ENCODE data around the gene ARHGEF38. TPM values are rescaled to one million over a fixed set of nuclear protein-coding genes. Genes with fewer than 3 reads are reported as not detected.

The ARHGEF38 gene
- total and polyA plus RNA-seq, 4 donors: 0.03 to 0.92 (median 0.37) TPM

GRCh38 chr4:105591573-105591972 lies 39.2 kb downstream of the ARHGEF38 start:
- 98% methylated on average over 3 of the region's 3 CpGs for WGBS
- H3K4me1 ChIP-seq (ENCODE audit: control insufficient read depth in 4 of 4, insufficient read depth in 4 of 4, low read length in 3 of 4): peaks cover 10 to 19% (median 14%) of the 10 kb centered on the region in 4 donors
- H3K9ac ChIP-seq (ENCODE audit: low read depth in 1 of 2, low read length in 2 of 2): no peak overlapping the region
- DNase-seq (ENCODE audit: low spot score): no peak
- no peaks in the 10 kb centered on the region for H3K27me3 ChIP-seq (ENCODE audit: control insufficient read depth in 4 of 4, insufficient read depth in 4 of 4, low read length in 3 of 4)
- TF ChIP-seq HNF4G (IDR thresholded peaks at IDR 0.05) (no peak), MAX (IDR thresholded peaks at IDR 0.05) (no peak), ATF3 (IDR thresholded peaks at IDR 0.05) (no peak), FOXA1 (IDR thresholded peaks at IDR 0.05) (no peak), SP1 (IDR thresholded peaks at IDR 0.05) (no peak), RXRA (IDR thresholded peaks at IDR 0.05) (no peak), GABPA (IDR thresholded peaks at IDR 0.05 in 1 of 2, conservative IDR thresholded peaks at IDR 0.05 in 1 of 2) (no peak), NR2F2 (IDR thresholded peaks at IDR 0.05) (no peak), YY1 (IDR thresholded peaks at IDR 0.05) (no peak), EGR1 (IDR thresholded peaks at IDR 0.05; ENCODE audit: low read depth in 2 of 2) (no peak), TAF1 (conservative IDR thresholded peaks at IDR 0.05) (no peak), HNF4A (conservative IDR thresholded peaks at IDR 0.05) (no peak), JUND (IDR thresholded peaks at IDR 0.05) (no peak), RAD21 (IDR thresholded peaks at IDR 0.05) (no peak), FOXA2 (IDR thresholded peaks at IDR 0.05) (no peak)
- TF ChIP-seq, protein P1, sequence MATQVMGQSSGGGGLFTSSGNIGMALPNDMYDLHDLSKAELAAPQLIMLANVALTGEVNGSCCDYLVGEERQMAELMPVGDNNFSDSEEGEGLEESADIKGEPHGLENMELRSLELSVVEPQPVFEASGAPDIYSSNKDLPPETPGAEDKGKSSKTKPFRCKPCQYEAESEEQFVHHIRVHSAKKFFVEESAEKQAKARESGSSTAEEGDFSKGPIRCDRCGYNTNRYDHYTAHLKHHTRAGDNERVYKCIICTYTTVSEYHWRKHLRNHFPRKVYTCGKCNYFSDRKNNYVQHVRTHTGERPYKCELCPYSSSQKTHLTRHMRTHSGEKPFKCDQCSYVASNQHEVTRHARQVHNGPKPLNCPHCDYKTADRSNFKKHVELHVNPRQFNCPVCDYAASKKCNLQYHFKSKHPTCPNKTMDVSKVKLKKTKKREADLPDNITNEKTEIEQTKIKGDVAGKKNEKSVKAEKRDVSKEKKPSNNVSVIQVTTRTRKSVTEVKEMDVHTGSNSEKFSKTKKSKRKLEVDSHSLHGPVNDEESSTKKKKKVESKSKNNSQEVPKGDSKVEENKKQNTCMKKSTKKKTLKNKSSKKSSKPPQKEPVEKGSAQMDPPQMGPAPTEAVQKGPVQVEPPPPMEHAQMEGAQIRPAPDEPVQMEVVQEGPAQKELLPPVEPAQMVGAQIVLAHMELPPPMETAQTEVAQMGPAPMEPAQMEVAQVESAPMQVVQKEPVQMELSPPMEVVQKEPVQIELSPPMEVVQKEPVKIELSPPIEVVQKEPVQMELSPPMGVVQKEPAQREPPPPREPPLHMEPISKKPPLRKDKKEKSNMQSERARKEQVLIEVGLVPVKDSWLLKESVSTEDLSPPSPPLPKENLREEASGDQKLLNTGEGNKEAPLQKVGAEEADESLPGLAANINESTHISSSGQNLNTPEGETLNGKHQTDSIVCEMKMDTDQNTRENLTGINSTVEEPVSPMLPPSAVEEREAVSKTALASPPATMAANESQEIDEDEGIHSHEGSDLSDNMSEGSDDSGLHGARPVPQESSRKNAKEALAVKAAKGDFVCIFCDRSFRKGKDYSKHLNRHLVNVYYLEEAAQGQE (IDR thresholded peaks at IDR 0.05): no peak
- TF ChIP-seq, protein P2, sequence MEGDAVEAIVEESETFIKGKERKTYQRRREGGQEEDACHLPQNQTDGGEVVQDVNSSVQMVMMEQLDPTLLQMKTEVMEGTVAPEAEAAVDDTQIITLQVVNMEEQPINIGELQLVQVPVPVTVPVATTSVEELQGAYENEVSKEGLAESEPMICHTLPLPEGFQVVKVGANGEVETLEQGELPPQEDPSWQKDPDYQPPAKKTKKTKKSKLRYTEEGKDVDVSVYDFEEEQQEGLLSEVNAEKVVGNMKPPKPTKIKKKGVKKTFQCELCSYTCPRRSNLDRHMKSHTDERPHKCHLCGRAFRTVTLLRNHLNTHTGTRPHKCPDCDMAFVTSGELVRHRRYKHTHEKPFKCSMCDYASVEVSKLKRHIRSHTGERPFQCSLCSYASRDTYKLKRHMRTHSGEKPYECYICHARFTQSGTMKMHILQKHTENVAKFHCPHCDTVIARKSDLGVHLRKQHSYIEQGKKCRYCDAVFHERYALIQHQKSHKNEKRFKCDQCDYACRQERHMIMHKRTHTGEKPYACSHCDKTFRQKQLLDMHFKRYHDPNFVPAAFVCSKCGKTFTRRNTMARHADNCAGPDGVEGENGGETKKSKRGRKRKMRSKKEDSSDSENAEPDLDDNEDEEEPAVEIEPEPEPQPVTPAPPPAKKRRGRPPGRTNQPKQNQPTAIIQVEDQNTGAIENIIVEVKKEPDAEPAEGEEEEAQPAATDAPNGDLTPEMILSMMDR (IDR thresholded peaks at IDR 0.05; ENCODE audit: low read depth, low read length, missing input control): no peak
- TF ChIP-seq, protein P3, sequence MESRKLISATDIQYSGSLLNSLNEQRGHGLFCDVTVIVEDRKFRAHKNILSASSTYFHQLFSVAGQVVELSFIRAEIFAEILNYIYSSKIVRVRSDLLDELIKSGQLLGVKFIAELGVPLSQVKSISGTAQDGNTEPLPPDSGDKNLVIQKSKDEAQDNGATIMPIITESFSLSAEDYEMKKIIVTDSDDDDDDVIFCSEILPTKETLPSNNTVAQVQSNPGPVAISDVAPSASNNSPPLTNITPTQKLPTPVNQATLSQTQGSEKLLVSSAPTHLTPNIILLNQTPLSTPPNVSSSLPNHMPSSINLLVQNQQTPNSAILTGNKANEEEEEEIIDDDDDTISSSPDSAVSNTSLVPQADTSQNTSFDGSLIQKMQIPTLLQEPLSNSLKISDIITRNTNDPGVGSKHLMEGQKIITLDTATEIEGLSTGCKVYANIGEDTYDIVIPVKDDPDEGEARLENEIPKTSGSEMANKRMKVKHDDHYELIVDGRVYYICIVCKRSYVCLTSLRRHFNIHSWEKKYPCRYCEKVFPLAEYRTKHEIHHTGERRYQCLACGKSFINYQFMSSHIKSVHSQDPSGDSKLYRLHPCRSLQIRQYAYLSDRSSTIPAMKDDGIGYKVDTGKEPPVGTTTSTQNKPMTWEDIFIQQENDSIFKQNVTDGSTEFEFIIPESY (IDR thresholded peaks at IDR 0.05): no peak
- H3K36me3 ChIP-seq (ENCODE audit: control insufficient read depth in 4 of 4, insufficient read depth in 3 of 4, low read depth in 1 of 4, low read length in 3 of 4): no peaks in the 10 kb centered on the region
- H3K9me3 ChIP-seq (ENCODE audit: control insufficient read depth in 4 of 4, low read length in 3 of 4): no peaks in the 10 kb centered on the region
- H3K27ac ChIP-seq (ENCODE audit: low read depth in 1 of 2, low read length in 2 of 2): no peak overlapping the region
- H3K4me3 ChIP-seq (ENCODE audit: low read depth in 1 of 3, low read length in 3 of 3): no peak overlapping the region

All from liver (tissue), 9 donors.